Ishikawa (cell line): ENCODE data around the gene SREBF2.

Experiments
- CEBPB ChIP-seq: IDR thresholded peaks from 2 replicates; pipeline ENCODE4 v1.6.1; 2012
- CREB1 ChIP-seq: IDR thresholded peaks from 2 replicates; pipeline ENCODE4 v1.6.1; 2012; ENCODE audit warnings: low read depth
- EGR1 ChIP-seq: IDR thresholded peaks from 2 replicates; pipeline ENCODE4 v1.6.1; 2012
- EP300 ChIP-seq: IDR thresholded peaks from 2 replicates; pipeline ENCODE4 v1.6.1; 2012; ENCODE audit warnings: borderline replicate concordance
- FOXM1 ChIP-seq: IDR thresholded peaks from 2 replicates; pipeline ENCODE4 v1.6.1; 2012; ENCODE audit warnings: low read depth, borderline replicate concordance
- MAX ChIP-seq: IDR thresholded peaks from 2 replicates; pipeline ENCODE4 v1.6.1; 2012
- NFIC ChIP-seq: IDR thresholded peaks from 2 replicates; pipeline ENCODE4 v1.6.1; 2012
- RAD21 ChIP-seq: IDR thresholded peaks from 2 replicates; pipeline ENCODE4 v1.6.1; 2012; ENCODE audit warnings: low read depth
- REST ChIP-seq: IDR thresholded peaks from 2 replicates; pipeline ENCODE4 v1.6.1; 2012; ENCODE audit warnings: low read depth, mild to moderate bottlenecking
- TAF1 ChIP-seq: IDR thresholded peaks from 2 replicates; pipeline ENCODE4 v1.6.1; 2012; ENCODE audit warnings: low read depth, mild to moderate bottlenecking
- TCF12 ChIP-seq: IDR thresholded peaks from 2 replicates; pipeline ENCODE4 v1.6.1; 2012; ENCODE audit warnings: low read depth
- TEAD4 ChIP-seq: IDR thresholded peaks from 2 replicates; pipeline ENCODE4 v1.6.1; 2012
- USF1 ChIP-seq: IDR thresholded peaks from 2 replicates; pipeline ENCODE4 v1.6.1; 2012
- YY1 ChIP-seq: IDR thresholded peaks from 2 replicates; pipeline ENCODE4 v1.6.1; 2012; ENCODE audit warnings: low read depth
- ZBTB7A ChIP-seq: IDR thresholded peaks from 2 replicates; pipeline ENCODE4 v1.6.1; 2012; ENCODE audit warnings: low read depth

The SREBF2 gene

GRCh38 chr22:41818596-41818995 is 14.3 kb upstream of the SREBF2 start:
- TF ChIP-seq TAF1 = no peak
- TF ChIP-seq EGR1 = no peak
- TF ChIP-seq EP300 = no peak
- TF ChIP-seq CEBPB = no peak
- no peak for TF ChIP-seq CREB1
- TF ChIP-seq MAX = no peak
- TF ChIP-seq REST = no peak
- no peak for TF ChIP-seq YY1
- no peak for TF ChIP-seq ZBTB7A
- TF ChIP-seq USF1 = no peak
- TF ChIP-seq TCF12 = no peak

- TF ChIP-seq CREB1 (no peak), FOXM1 (no peak), ZBTB7A (no peak), EGR1 (no peak), TAF1 (no peak), TCF12 (no peak), USF1 (no peak), MAX (no peak), NFIC (no peak), RAD21 (no peak), EP300 (no peak), YY1 (no peak)
Measured at GRCh38 chr22:41819257-41819656, 13.6 kb upstream of the SREBF2 start.

GRCh38 chr22:41820447-41820846 is 12.5 kb upstream of the SREBF2 start:
- TF ChIP-seq ZBTB7A = no peak
- TF ChIP-seq NFIC = no peak
- TF ChIP-seq CREB1 = no peak
- no peak for TF ChIP-seq REST

GRCh38 chr22:41821471-41822316 is 11.2 kb upstream of the SREBF2 start:
- TF ChIP-seq TAF1 (no peak), YY1 (no peak), EP300 (no peak), EGR1 (no peak), RAD21 (no peak), CEBPB (no peak), TCF12 (no peak), TEAD4 (no peak), USF1 (no peak), MAX (no peak), NFIC (no peak), REST (no peak), CREB1 (no peak), ZBTB7A (no peak)
